Hepatocyte (in vitro differentiated cells): Measurements from ENCODE around the gene AP3S1.
"Not testable (repeated sequence)": the region's sequence is repeated elsewhere in the genome, so short reads cannot be mapped to it uniquely, and the experiment has no call there.

ENCODE experiments used
- CTCF ChIP-seq: fragments of 200-600 bp; sonication (generic); IDR thresholded peaks from 2 replicates; pipeline ENCODE4 v1.5.1; 2016; ENCODE audit warnings: antibody characterized with exemption, mild to moderate bottlenecking; ENCODE audit not compliant: poor library complexity
- EZH2 ChIP-seq: fragments of 200-600 bp; sonication (generic); IDR thresholded peaks from 2 replicates; pipeline ENCODE4 v1.6.1; 2016; ENCODE audit warnings: antibody characterized with exemption, mild to moderate bottlenecking, borderline replicate concordance
- EZH2phosphoT487 ChIP-seq: fragments of 200-600 bp; sonication (generic); IDR thresholded peaks from one replicate; pipeline ENCODE4 v1.6.1; 2018; ENCODE audit warnings: antibody characterized with exemption, mild to moderate bottlenecking, low read depth, moderate library complexity; ENCODE audit not compliant: unreplicated experiment, severe bottlenecking

- TF ChIP-seq CTCF, EZH2, EZH2phosphoT487: not testable (repeated sequence)
These were observed 35.6 kb downstream of the AP3S1 start for GRCh38 chr5:115877342-115877741.
